H9 (cell line): Measurements from ENCODE around the gene SLC23A2. TPM values are rescaled to one million over a fixed set of nuclear protein-coding genes. Genes with fewer than 3 reads are reported as not detected.
A peak's percentile ranks its signal among the peaks of the same experiment; 100 is the strongest.

Experiments
- DNase-seq: peaks from one replicate; pipeline ENCODE4 v3.0.0-alpha.2; 2017
- H2AFZ ChIP-seq: one replicate; pipeline ENCODE4 v1.6.1; 2013; ENCODE audit warnings: mild to moderate bottlenecking, low read length, control low read depth, moderate library complexity
- H2AK5ac ChIP-seq: 2 replicates; pipeline ENCODE4 v1.6.1; 2013; ENCODE audit warnings: low read length, control low read depth, mixed read lengths; ENCODE audit not compliant: insufficient read length
- H2BK120ac ChIP-seq: one replicate; pipeline ENCODE4 v1.6.1; 2013; ENCODE audit warnings: low read depth, mild to moderate bottlenecking, low read length, control low read depth, inconsistent platforms; ENCODE audit not compliant: poor library complexity, severe bottlenecking
- H2BK12ac ChIP-seq: 2 replicates; pipeline ENCODE4 v1.6.1; 2013; ENCODE audit warnings: low read length, control low read depth, mixed read lengths, low read depth; ENCODE audit not compliant: insufficient read length
- H2BK15ac ChIP-seq: 2 replicates; pipeline ENCODE4 v1.6.1; 2013; ENCODE audit warnings: low read depth, low read length, control low read depth
- H2BK20ac ChIP-seq: one replicate; pipeline ENCODE4 v1.6.1; 2013; ENCODE audit warnings: low read depth, mild to moderate bottlenecking, low read length, control low read depth, inconsistent platforms; ENCODE audit not compliant: poor library complexity, severe bottlenecking
- H2BK5ac ChIP-seq: 2 replicates; pipeline ENCODE4 v1.6.1; 2013; ENCODE audit warnings: low read length, control low read depth, mixed read lengths; ENCODE audit not compliant: insufficient read length
- H3K14ac ChIP-seq: 2 replicates; pipeline ENCODE4 v1.6.1; 2013; ENCODE audit warnings: low read length, control low read depth; ENCODE audit not compliant: insufficient read depth
- H3K18ac ChIP-seq: 2 replicates; pipeline ENCODE4 v1.6.1; 2013; ENCODE audit warnings: low read depth, mild to moderate bottlenecking, mixed read lengths, low read length, control low read depth; ENCODE audit not compliant: insufficient read length
- H3K23ac ChIP-seq: 2 replicates; pipeline ENCODE4 v1.6.1; 2013; ENCODE audit warnings: low read length, control low read depth, mixed read lengths, low read depth; ENCODE audit not compliant: insufficient read length
- H3K23me2 ChIP-seq: 2 replicates; pipeline ENCODE4 v1.6.1; 2013; ENCODE audit warnings: low read depth, mild to moderate bottlenecking, mixed read lengths, low read length, control low read depth; ENCODE audit not compliant: insufficient read length, poor library complexity, severe bottlenecking
- H3K27ac ChIP-seq: 2 replicates; pipeline ENCODE4 v1.5.1; 2013; ENCODE audit warnings: low read length, control low read depth, mixed read lengths, low read depth; ENCODE audit not compliant: insufficient read length
- H3K27me3 ChIP-seq: 2 replicates; pipeline ENCODE4 v1.6.1; 2013; ENCODE audit warnings: low read length, control low read depth, inconsistent platforms; ENCODE audit not compliant: insufficient read depth
- H3K4ac ChIP-seq: 2 replicates; pipeline ENCODE4 v1.6.1; 2013; ENCODE audit warnings: low read depth, mild to moderate bottlenecking, control low read depth, inconsistent platforms, low read length, moderate library complexity
- H3K4me1 ChIP-seq: 2 replicates; pipeline ENCODE4 v1.6.1; 2013; ENCODE audit warnings: low read length, control low read depth, inconsistent platforms; ENCODE audit not compliant: insufficient read depth
- H3K4me2 ChIP-seq: 2 replicates; pipeline ENCODE4 v1.6.1; 2013; ENCODE audit warnings: low read length, control low read depth, mixed read lengths; ENCODE audit not compliant: insufficient read length, insufficient read depth
- H3K56ac ChIP-seq: 2 replicates; pipeline ENCODE4 v1.6.1; 2013; ENCODE audit warnings: low read depth, mild to moderate bottlenecking, mixed read lengths, low read length, control low read depth; ENCODE audit not compliant: insufficient read length
- H3K79me1 ChIP-seq: 2 replicates; pipeline ENCODE4 v1.6.1; 2013; ENCODE audit warnings: low read depth, mild to moderate bottlenecking, moderate library complexity, low read length, control low read depth, inconsistent platforms; ENCODE audit not compliant: insufficient read depth, poor library complexity, severe bottlenecking
- H3K79me2 ChIP-seq: 2 replicates; pipeline ENCODE4 v1.6.1; 2013; ENCODE audit warnings: low read length, control low read depth, inconsistent platforms; ENCODE audit not compliant: insufficient read depth
- H3K9ac ChIP-seq: 2 replicates; pipeline ENCODE4 v1.6.1; 2013; ENCODE audit warnings: low read length, control low read depth, mixed read lengths; ENCODE audit not compliant: insufficient read length; ENCODE audit errors: extremely low read depth
- H3K9me3 ChIP-seq: one replicate; pipeline ENCODE4 v1.6.1; 2013; ENCODE audit warnings: low read depth, low read length, inconsistent platforms; ENCODE audit not compliant: control insufficient read depth
- H3T11ph ChIP-seq: one replicate; pipeline ENCODE4 v1.6.1; 2013; ENCODE audit warnings: mild to moderate bottlenecking, low read length, control low read depth, inconsistent platforms
- H4K20me1 ChIP-seq: one replicate; pipeline ENCODE4 v1.6.1; 2013; ENCODE audit not compliant: control insufficient read depth, insufficient read length, insufficient read depth
- H4K5ac ChIP-seq: 2 replicates; pipeline ENCODE4 v1.6.1; 2013; ENCODE audit warnings: low read depth, mild to moderate bottlenecking, mixed read lengths, low read length, control low read depth; ENCODE audit not compliant: insufficient read length
- H4K8ac ChIP-seq: replicated peaks from 2 replicates; pipeline ENCODE4 v1.6.1; 2013; ENCODE audit warnings: low read length, control low read depth, mixed read lengths, low read depth; ENCODE audit not compliant: insufficient read length
- H4K91ac ChIP-seq: 2 replicates; pipeline ENCODE4 v1.6.1; 2013; ENCODE audit warnings: low read depth, mild to moderate bottlenecking, moderate library complexity, mixed read lengths, low read length, control low read depth; ENCODE audit not compliant: insufficient read length
- H3K27ac Mint-ChIP-seq, 3 experiments: 2 replicates in 2 of 3; 3 replicates in 1 of 3; pipeline ENCODE4 v1.8.0; 2020 to 2021; ENCODE audit warnings: mixed read lengths in 3 of 3, mild to moderate bottlenecking in 1 of 3, moderate library complexity in 1 of 3
- H3K27me3 Mint-ChIP-seq: 2 replicates; pipeline ENCODE4 v1.8.0; 2021; ENCODE audit warnings: low read depth, mild to moderate bottlenecking, moderate library complexity, mixed read lengths
- H3K36me3 Mint-ChIP-seq, 3 experiments: 2 replicates in 2 of 3; 3 replicates in 1 of 3; pipeline ENCODE4 v1.8.0; 2020 to 2021; ENCODE audit warnings: low read depth in 3 of 3, mixed read lengths in 3 of 3; ENCODE audit not compliant: insufficient read depth in 1 of 3
- H3K4me1 Mint-ChIP-seq, 2 experiments: 2 replicates each; pipeline ENCODE4 v1.8.0; 2020; ENCODE audit warnings: mixed read lengths in 2 of 2
- H3K4me3 Mint-ChIP-seq, 2 experiments: 2 replicates in 1 of 2; 3 replicates in 1 of 2; pipeline ENCODE4 v1.8.0; 2020 to 2021; ENCODE audit warnings: mild to moderate bottlenecking in 2 of 2, mixed read lengths in 2 of 2, moderate library complexity in 1 of 2
- H3K9me3 Mint-ChIP-seq, 2 experiments: 2 replicates in 1 of 2; 3 replicates in 1 of 2; pipeline ENCODE4 v1.8.0; 2020; ENCODE audit warnings: mild to moderate bottlenecking in 2 of 2, mixed read lengths in 2 of 2, moderate library complexity in 1 of 2
- CTCF ChIP-seq: fragments of 200-600 bp; sonication (generic); conservative IDR thresholded peaks from 3 replicates; pipeline ENCODE4 v1.8.0; 2021; ENCODE audit warnings: antibody characterized with exemption, mild to moderate bottlenecking
- WGBS: extraction: QIAGEN DNeasy Blood & Tissue Kit; methylation state at CpG from one replicate; pipeline ENCODE4 v1.1.7; 2013; ENCODE audit warnings: missing lambda C conversion rate, low lambda C conversion rate, mixed read lengths; ENCODE audit not compliant: insufficient read length; ENCODE audit errors: extremely low coverage; 5-methylcytosine and 5-hydroxymethylcytosine counted together
- total RNA-seq: library from RNA; stranded (reverse); gene quantifications from 2 replicates; pipeline ENCODE4 v1.2.1, GENCODE V29; 2021

The SLC23A2 gene
- total RNA-seq, 1 experiment from 2014 or later = 16.5 TPM

GRCh38 chr20:5013682-5014447, 12.6 kb upstream of the SLC23A2 start:
- H2BK12ac ChIP-seq = no peak overlapping the region
- H2AK5ac ChIP-seq = no peak overlapping the region
- H3K23ac ChIP-seq = no peak overlapping the region
- Mint-ChIP-seq H3K27ac (peak overlapping the region in 1 of 3 experiments; percentile 5; a peak in 1 of 7 replicates), H3K4me3 (no peak overlapping the region), H3K9me3 (no peaks in the 10 kb centered on the region; a peak in 1 of 5 replicates), H3K27me3 (no peaks in the 10 kb centered on the region; the same call in none of the 2 replicates), H3K36me3 (no peaks in the 10 kb centered on the region), H3K4me1 (no peaks in the 10 kb centered on the region)
- H2AFZ ChIP-seq = no peak overlapping the region
- no peak overlapping the region for H2BK15ac ChIP-seq
- no peaks in the 10 kb centered on the region for H3K27me3 ChIP-seq
- H3K4ac ChIP-seq = no peak overlapping the region
- no peak for TF ChIP-seq CTCF
- no peak overlapping the region for H3K18ac ChIP-seq
- no peaks in the 10 kb centered on the region for H3K79me1 ChIP-seq
- no peak overlapping the region for H2BK20ac ChIP-seq
- no peak overlapping the region for H2BK120ac ChIP-seq
- H3K79me2 ChIP-seq = no peaks in the 10 kb centered on the region
- H3K56ac ChIP-seq = no peak overlapping the region
- H4K8ac ChIP-seq = no peak overlapping the region
- H2BK5ac ChIP-seq = no peak overlapping the region
- H3K14ac ChIP-seq = no peak overlapping the region
- no peaks in the 10 kb centered on the region for H3K23me2 ChIP-seq
- no peak overlapping the region for H3K9ac ChIP-seq
- DNase-seq = no peak
- H3K4me2 ChIP-seq = no peak overlapping the region
- no peak overlapping the region for H3T11ph ChIP-seq
- H3K9me3 ChIP-seq = no peaks in the 10 kb centered on the region
- H3K27ac ChIP-seq = no peak overlapping the region
- H3K4me1 ChIP-seq = no peaks in the 10 kb centered on the region
- H4K91ac ChIP-seq = no peak overlapping the region
- no CpG with 5 or more reads among the region's 8 CpGs for WGBS
- H4K20me1 ChIP-seq = no peaks in the 10 kb centered on the region
- H4K5ac ChIP-seq = no peak overlapping the region
